ENCODE data around the gene DUSP23. TPM values are rescaled to one million over a fixed set of nuclear protein-coding genes. Genes with fewer than 3 reads are reported as not detected.

DUSP23 gene
- total and polyA plus RNA-seq, 3 donors from 2014 or later: 26.2 to 51.0 (median 38.3) TPM

- H3K9me3 ChIP-seq: no peaks in the 10 kb centered on the region
- H3K4me1 ChIP-seq: no peaks in the 10 kb centered on the region
- no peak overlapping the region for H3K27ac ChIP-seq
- WGBS, 2 donors: 59% methylated on average over 7 of the region's 7 CpGs
- H3K36me3 ChIP-seq (ENCODE audit: low read depth, missing control alignments): no peaks in the 10 kb centered on the region
- no peak overlapping the region for H3K4me3 ChIP-seq
- TF ChIP-seq CTCF (IDR thresholded peaks at IDR 0.05) (no peak), POLR2A (IDR thresholded peaks at IDR 0.05) (no peak)
- H3K27me3 ChIP-seq: no peaks in the 10 kb centered on the region
- intact Hi-C loops (cut with DNase I; ENCODE audit: low total_unique reads): no loop called here
- no peak for DNase-seq
Observed at GRCh38 chr1:159831412-159832141, 50.8 kb downstream of the DUSP23 start.

Other genes with a start within 250 kb of the DUSP23 start
- not detected for gene OR10J5, start 245.0 kb upstream of the DUSP23 start, total RNA-seq
- not detected for gene OR10J5, start 245.0 kb upstream of the DUSP23 start, polyA plus RNA-seq (ENCODE audit: insufficient read depth, low read depth, low replicate concordance)
- not detected for gene APCS, start 193.1 kb upstream of the DUSP23 start, total RNA-seq
- not detected for gene APCS, start 193.1 kb upstream of the DUSP23 start, polyA plus RNA-seq (ENCODE audit: insufficient read depth, low read depth, low replicate concordance)
- gene CRP, start 66.4 kb upstream of the DUSP23 start, total RNA-seq: under 1 TPM; 0.16 to 0.37 TPM
- 0.74 TPM for gene CRP, start 66.4 kb upstream of the DUSP23 start, polyA plus RNA-seq (ENCODE audit: insufficient read depth, low read depth, low replicate concordance)
- gene FCRL6, start 21.4 kb downstream of the DUSP23 start, total RNA-seq: under 1 TPM in 1 of 2 donors, not detected in 1; 0.56 TPM
- 1.3 TPM for gene FCRL6, start 21.4 kb downstream of the DUSP23 start, polyA plus RNA-seq (ENCODE audit: insufficient read depth, low read depth, low replicate concordance)
- under 1 TPM; 0.47 to 0.74 TPM for gene SLAMF8, start 45.9 kb downstream of the DUSP23 start, total RNA-seq
- gene SLAMF8, start 45.9 kb downstream of the DUSP23 start, polyA plus RNA-seq (ENCODE audit: insufficient read depth, low read depth, low replicate concordance): 5.3 TPM
- gene VSIG8, start 81.7 kb downstream of the DUSP23 start, total RNA-seq: under 1 TPM; 0.43 to 0.55 TPM
- not detected for gene VSIG8, start 81.7 kb downstream of the DUSP23 start, polyA plus RNA-seq (ENCODE audit: insufficient read depth, low read depth, low replicate concordance)
- 10 to 100 TPM; 13.0 to 30.4 TPM for gene CFAP45, start 119.2 kb downstream of the DUSP23 start, total RNA-seq
- gene CFAP45, start 119.2 kb downstream of the DUSP23 start, polyA plus RNA-seq (ENCODE audit: insufficient read depth, low read depth, low replicate concordance): 59.6 TPM
- 100 to 1,000 TPM; 204 to 389 TPM for gene TAGLN2, start 144.5 kb downstream of the DUSP23 start, total RNA-seq
- gene TAGLN2, start 144.5 kb downstream of the DUSP23 start, polyA plus RNA-seq (ENCODE audit: insufficient read depth, low read depth, low replicate concordance): 305 TPM
- 10 to 100 TPM in 1 of 2 donors, 1 to 10 TPM in 1; 4.8 to 10.2 TPM for gene IGSF9, start 164.7 kb downstream of the DUSP23 start, total RNA-seq
- 7.9 TPM for gene IGSF9, start 164.7 kb downstream of the DUSP23 start, polyA plus RNA-seq (ENCODE audit: insufficient read depth, low read depth, low replicate concordance)
- gene SLAMF9, start 173.3 kb downstream of the DUSP23 start, total RNA-seq: 1 to 10 TPM in 1 of 2 donors, not detected in 1; 2.0 TPM
- gene SLAMF9, start 173.3 kb downstream of the DUSP23 start, polyA plus RNA-seq (ENCODE audit: insufficient read depth, low read depth, low replicate concordance): 0.74 TPM

All from testis (tissue), 3 donors.